WTC11 (cell line): ENCODE measurements around the gene MYO19. TPM values are rescaled to one million over a fixed set of nuclear protein-coding genes. Genes with fewer than 3 reads are reported as not detected.

Source experiments
- ATAC-seq: fragments of 200-7000 bp; cut with Tn5 transposase; 2 replicates; pipeline ENCODE4 v1.10.0; 2021; ENCODE audit warnings: mild to moderate bottlenecking, moderate library complexity
- CTCF ChIA-PET: fragments of 300-600 bp; sonication (Branson Sonifier 250); formaldehyde crosslinking; loops from one replicate; lab custom pipeline; 2021; ENCODE audit warnings: antibody characterized with exemption; lab: Charles Lee
- POLR2A ChIA-PET: fragments of 350-600 bp; sonication (Branson Sonifier 250); formaldehyde crosslinking; loops from one replicate; lab custom pipeline; 2021; ENCODE audit warnings: antibody characterized with exemption; lab: Charles Lee
- DNase-seq: peaks from one replicate; pipeline ENCODE4 v3.0.0; 2021; ENCODE audit warnings: low spot score
- H3K27ac Mint-ChIP-seq: 2 replicates; pipeline ENCODE4 v1.8.0; 2021; ENCODE audit warnings: mixed read lengths
- H3K27me3 Mint-ChIP-seq: 2 replicates; pipeline ENCODE4 v1.8.0; 2021; ENCODE audit warnings: low read depth, mild to moderate bottlenecking, moderate library complexity, mixed read lengths
- H3K36me3 Mint-ChIP-seq: 2 replicates; pipeline ENCODE4 v1.8.0; 2021; ENCODE audit warnings: mixed read lengths
- H3K4me1 Mint-ChIP-seq: 2 replicates; pipeline ENCODE4 v1.8.0; 2022; ENCODE audit warnings: mixed read lengths
- H3K4me3 Mint-ChIP-seq: 2 replicates; pipeline ENCODE4 v1.8.0; 2021; ENCODE audit warnings: mild to moderate bottlenecking, moderate library complexity, mixed read lengths
- H3K9me3 Mint-ChIP-seq: 2 replicates; pipeline ENCODE4 v1.8.0; 2021; ENCODE audit warnings: mixed read lengths
- ARID4B ChIP-seq: sonication (generic); formaldehyde crosslinking; IDR thresholded peaks from 2 replicates; pipeline ENCODE4 v1.8.0; 2023; ENCODE audit warnings: missing genetic modification reagents, mild to moderate bottlenecking, borderline replicate concordance
- CBFB ChIP-seq: sonication (generic); formaldehyde crosslinking; IDR thresholded peaks from 2 replicates; pipeline ENCODE4 v1.8.1; 2022; ENCODE audit warnings: mild to moderate bottlenecking, low read depth, missing genetic modification reagents
- CREB1 ChIP-seq: sonication (generic); formaldehyde crosslinking; IDR thresholded peaks from 2 replicates; pipeline ENCODE4 v1.8.0; 2023; ENCODE audit warnings: mild to moderate bottlenecking, missing genetic modification reagents
- FOXK1 ChIP-seq: sonication (generic); formaldehyde crosslinking; IDR thresholded peaks from 2 replicates; pipeline ENCODE4 v1.8.0; 2022; ENCODE audit warnings: mild to moderate bottlenecking, moderate library complexity, missing genetic modification reagents
- FOXP4 ChIP-seq: sonication (generic); formaldehyde crosslinking; IDR thresholded peaks from 2 replicates; pipeline ENCODE4 v1.8.0; 2022; ENCODE audit warnings: mild to moderate bottlenecking, missing genetic modification reagents
- HMGXB4 ChIP-seq: sonication (generic); formaldehyde crosslinking; IDR thresholded peaks from 2 replicates; pipeline ENCODE4 v1.8.1; 2023; ENCODE audit warnings: mild to moderate bottlenecking, moderate library complexity, missing genetic modification reagents
- NR3C1 ChIP-seq: sonication (generic); formaldehyde crosslinking; conservative IDR thresholded peaks from 2 replicates; pipeline ENCODE4 v1.8.1; 2023; ENCODE audit warnings: low read depth, mild to moderate bottlenecking, missing genetic modification reagents
- TEAD1 ChIP-seq: sonication (generic); formaldehyde crosslinking; IDR thresholded peaks from 2 replicates; pipeline ENCODE4 v1.8.0; 2022; ENCODE audit warnings: mild to moderate bottlenecking, missing genetic modification reagents
- TP53 ChIP-seq: sonication (generic); formaldehyde crosslinking; IDR thresholded peaks from 2 replicates; pipeline ENCODE4 v1.8.1; 2023; ENCODE audit warnings: mild to moderate bottlenecking, missing genetic modification reagents
- ZBTB43 ChIP-seq: sonication (generic); formaldehyde crosslinking; IDR thresholded peaks from 2 replicates; pipeline ENCODE4 v1.8.1; 2023; ENCODE audit warnings: mild to moderate bottlenecking, missing genetic modification reagents
- ZNF263 ChIP-seq: sonication (generic); formaldehyde crosslinking; IDR thresholded peaks from 2 replicates; pipeline ENCODE4 v1.8.1; 2022; ENCODE audit warnings: low read depth, mild to moderate bottlenecking, moderate library complexity, missing genetic modification reagents
- total RNA-seq: library from RNA; stranded (reverse); gene quantifications from 3 replicates; pipeline ENCODE4 v1.2.3, GENCODE V29; 2021

The MYO19 gene
- total RNA-seq, 1 experiment from 2014 or later = 146 TPM

GRCh38 chr17:36463916-36464764 lies 70.5 kb downstream of the MYO19 start (continued):
- TF ChIP-seq ARID4B (CRISPR knock-in tag) (peak; percentile 97), NR3C1 (CRISPR knock-in tag) (no peak), TEAD1 (CRISPR knock-in tag) (peak; percentile 82; the same call in 1 of the 2 replicates), ZNF263 (CRISPR knock-in tag) (no peak), FOXP4 (CRISPR knock-in tag) (peak; percentile 95), HMGXB4 (CRISPR knock-in tag) (no peak), FOXK1 (CRISPR knock-in tag) (peak; percentile 90), ZBTB43 (CRISPR knock-in tag) (no peak; the same call in 1 of the 2 replicates)

- no peaks in the 10 kb centered on the region for H3K9me3 Mint-ChIP-seq
Measured at GRCh38 chr17:36461330-36462110, 73.1 kb downstream of the MYO19 start.

More at GRCh38 chr17:36461330-36462110, 73.1 kb downstream of the MYO19 start:
- Mint-ChIP-seq H3K4me1 (no peaks in the 10 kb centered on the region), H3K36me3 (no peaks in the 10 kb centered on the region), H3K27ac (no peak overlapping the region), H3K27me3 (peaks cover 32% of the 10 kb centered on the region), H3K4me3 (no peak overlapping the region)
- POLR2A ChIA-PET = no interaction called here
- TF ChIP-seq CREB1 (CRISPR knock-in tag) (no peak), CBFB (CRISPR knock-in tag) (no peak), TP53 (CRISPR knock-in tag) (no peak)
- DNase-seq (no peak), ATAC-seq (no peak)
- CTCF ChIA-PET = interaction anchor here (0.8 to 1.6 kb wide), 2 partner anchors 8 to 22 kb away, joined by 3 read pairs; no protein-coding TSS in a partner anchor
